ENCODE measurements around the gene P2RY12. TPM values are rescaled to one million over a fixed set of nuclear protein-coding genes. Genes with fewer than 3 reads are reported as not detected.
A peak's percentile ranks its signal among the peaks of the same experiment; 100 is the strongest.

Gene P2RY12
- total and polyA plus RNA-seq, 9 of the 15 experiments (the other 6 are each of a cell fraction or from before 2014, with no cell fraction given) = not detected

GRCh38 chr3:151382671-151383070 is 1.9 kb downstream of the P2RY12 start:
- peaks cover 3 to 7% of the 10 kb centered on the region in 2 experiments; a peak in 4 of 5 replicates for H3K27me3 ChIP-seq (ENCODE audit: control insufficient read depth in 2 of 2, insufficient read depth in 2 of 2, low read length in 2 of 2)
- no peaks in the 10 kb centered on the region for H3K9me3 ChIP-seq (replicated peaks; ENCODE audit: control insufficient read depth, insufficient read depth, low read depth, low read length)
- no peaks in the 10 kb centered on the region for H3K79me2 ChIP-seq (ENCODE audit: control insufficient read depth, insufficient read depth, low read length)
- no peaks in the 10 kb centered on the region for H3K4me1 ChIP-seq (replicated peaks in 1 of 2; ENCODE audit: control insufficient read depth in 2 of 2, insufficient read depth in 2 of 2, low read length in 2 of 2)
- WGBS (ENCODE audit: insufficient coverage, low coverage, missing lambda C conversion rate) = 15% methylated on average over 5 of the region's 5 CpGs
- POLR2A ChIA-PET = no interaction called here
- no peaks in the 10 kb centered on the region for H4K20me1 ChIP-seq (replicated peaks; ENCODE audit: control insufficient read depth, insufficient read depth, low read length)
- in situ Hi-C loops (cut with MboI) = no loop called here
- no peak for TF ChIP-seq KAT8 (IDR thresholded peaks at IDR 0.05; ENCODE audit: low read depth)
- TF ChIP-seq DPF2 (IDR thresholded peaks at IDR 0.05) = no peak
- no peaks in the 10 kb centered on the region for H3K36me3 ChIP-seq (ENCODE audit: control insufficient read depth, insufficient read depth, low read length)
- no peak for FAIRE-seq
- H2AFZ ChIP-seq (ENCODE audit: low read depth, low read length) = no peak overlapping the region
- CTCF ChIA-PET (ENCODE audit: low intra/inter-chr PET ratio) = no interaction called here
- no peak overlapping the region for H3K9ac ChIP-seq (ENCODE audit: insufficient read depth in 1 of 2, low read depth in 2 of 2, low read length in 2 of 2)
- no peaks in the 10 kb centered on the region for H3K9me1 ChIP-seq (ENCODE audit: control insufficient read depth, insufficient read depth, low read length)
- H3K4me2 ChIP-seq (ENCODE audit: insufficient read depth, low read length) = no peak overlapping the region
- no TSS peak for BruUV-seq (replicated peaks)
- DNase-seq (ENCODE audit: extremely low read depth in 1 of 4, low spot score in 3 of 4) = no peak
- H3K27ac ChIP-seq (ENCODE audit: extremely low read depth, low read depth, low read length) = no peak overlapping the region
- H3K4me3 ChIP-seq = no peak overlapping the region
- intact Hi-C loops (cut with micrococcal nuclease) = no loop called here
- ATAC-seq = no peak

DNA sequence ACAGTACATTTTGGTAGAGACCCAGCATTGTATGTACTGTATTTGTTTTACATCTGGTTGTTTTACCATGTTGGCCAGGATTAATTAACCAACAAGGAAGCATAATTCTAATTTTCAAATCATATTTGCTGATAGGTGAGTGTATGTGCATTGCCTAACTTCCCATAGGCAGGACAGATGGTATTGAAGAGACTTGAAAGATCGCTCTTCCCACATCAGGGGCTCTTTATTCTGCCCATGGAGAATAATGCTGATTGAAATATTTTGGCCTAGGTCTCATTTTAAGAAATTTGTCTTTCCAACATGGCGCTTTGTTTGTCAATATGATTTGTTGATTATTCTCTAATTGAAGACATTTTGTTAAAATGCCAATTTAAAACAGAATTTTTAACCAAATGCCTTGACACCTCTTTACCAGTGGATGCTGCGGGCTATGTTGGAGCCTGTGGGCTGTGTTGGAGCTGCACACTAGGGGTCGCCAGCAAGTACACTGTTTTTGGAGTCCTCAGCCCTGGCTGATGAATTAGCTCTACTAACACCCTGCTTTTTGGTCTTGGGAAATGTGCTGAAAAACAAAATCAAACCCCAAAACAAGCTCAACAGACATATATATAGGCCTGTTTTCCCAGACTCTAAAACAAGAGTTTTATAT is 5.3 kb downstream of the P2RY12 start:
- Histone ChIP-seq H3K79me2 (ENCODE audit: control insufficient read depth, insufficient read depth, low read length) (no peaks in the 10 kb centered on the region), H2AFZ (ENCODE audit: low read depth, low read length) (no peak overlapping the region), H3K27ac (ENCODE audit: extremely low read depth, low read depth, low read length) (no peak overlapping the region), H3K36me3 (ENCODE audit: control insufficient read depth, insufficient read depth, low read length) (no peaks in the 10 kb centered on the region), H3K9ac (ENCODE audit: insufficient read depth in 1 of 2, low read depth in 2 of 2, low read length in 2 of 2) (no peak overlapping the region), H3K27me3 (ENCODE audit: control insufficient read depth in 2 of 2, insufficient read depth in 2 of 2, low read length in 2 of 2) (peaks cover 3 to 6% of the 10 kb centered on the region in 2 experiments; a peak in 4 of 5 replicates), H3K9me1 (ENCODE audit: control insufficient read depth, insufficient read depth, low read length) (no peaks in the 10 kb centered on the region), H4K20me1 (replicated peaks; ENCODE audit: control insufficient read depth, insufficient read depth, low read length) (no peaks in the 10 kb centered on the region), H3K4me1 (replicated peaks in 1 of 2; ENCODE audit: control insufficient read depth in 2 of 2, insufficient read depth in 2 of 2, low read length in 2 of 2) (no peaks in the 10 kb centered on the region), H3K4me3 (no peak overlapping the region), H3K4me2 (ENCODE audit: insufficient read depth, low read length) (no peak overlapping the region), H3K9me3 (replicated peaks; ENCODE audit: control insufficient read depth, insufficient read depth, low read depth, low read length) (no peaks in the 10 kb centered on the region)
- FAIRE-seq (peak; percentile 82), ATAC-seq (peak; percentile 98), DNase-seq (ENCODE audit: extremely low read depth in 1 of 4, low spot score in 3 of 4) (peak in 3 of 4 experiments; percentile 7 to 49 (median 21))
- POLR2A ChIA-PET = interaction anchor here (1.3 kb wide), 1 partner anchor 9 kb away, joined by 5 read pairs; no protein-coding TSS in a partner anchor
- in situ Hi-C loops (cut with MboI) = no loop called here
- no TSS peak for BruUV-seq (replicated peaks)
- intact Hi-C loops (cut with micrococcal nuclease) = loop anchor here (1.0 kb wide), 1 partner anchor 539 kb away; no protein-coding TSS in a partner anchor
- WGBS (ENCODE audit: insufficient coverage, low coverage, missing lambda C conversion rate) = 3% methylated on average over 4 of the region's 4 CpGs
- CTCF ChIA-PET (ENCODE audit: low intra/inter-chr PET ratio) = no interaction called here
- TF ChIP-seq SMC3 (conservative IDR thresholded peaks at IDR 0.05; ENCODE audit: insufficient read depth, low read depth, low read length) (peak; percentile 33; the same call in 1 of the 2 replicates), MYC (IDR thresholded peaks at IDR 0.05; ENCODE audit: low read depth, low read length) (no peak), MYC (CRISPR knock-in tag; IDR thresholded peaks at IDR 0.05; ENCODE audit: borderline replicate concordance, low read depth) (no peak), GABPB2 (CRISPR knock-in tag; conservative IDR thresholded peaks at IDR 0.05) (no peak), NFE2L1 (tag; IDR thresholded peaks at IDR 0.05; ENCODE audit: borderline replicate concordance, low read depth) (no peak), CTCF (IDR thresholded peaks at IDR 0.05 in 2 of 3, conservative IDR thresholded peaks at IDR 0.05 in 1 of 3; ENCODE audit: insufficient read depth in 2 of 3, low read depth in 1 of 3, low read length in 3 of 3) (peak; percentile 62 to 73 (median 65)), CREM (IDR thresholded peaks at IDR 0.05; ENCODE audit: low read depth) (no peak), TEAD1 (CRISPR knock-in tag; IDR thresholded peaks at IDR 0.05) (no peak), ZC3H8 (IDR thresholded peaks at IDR 0.05) (no peak), CTCFL (IDR thresholded peaks at IDR 0.05; ENCODE audit: borderline replicate concordance, insufficient read depth, low read depth, low read length, poor library complexity, severe bottlenecking) (peak; percentile 58)

All from K562 (cell line).